Right renal pelvis (tissue), 4 donors: ENCODE data around the gene MAP3K8. TPM values are rescaled to one million over a fixed set of nuclear protein-coding genes. Genes with fewer than 3 reads are reported as not detected.

ENCODE experiments used
- DNase-seq, 4 donors: peaks; one replicate each; pipeline ENCODE4 v3.0.0-alpha.2; 2013; ENCODE audit warnings: low read depth in 4 of 4, low spot score in 3 of 4, missing footprints in 1 of 4
- polyA plus RNA-seq, 4 donors: library from polyadenylated mRNA; unstranded; fragments of 120-200 nt; gene quantifications; one replicate each; pipeline ENCODE4 v1.2.1, GENCODE V29; 2013; ENCODE audit not compliant: insufficient read length in 4 of 4

Gene MAP3K8
- polyA plus RNA-seq, 4 donors, result 6.6 to 9.1 (median 6.7) TPM

- no peak for DNase-seq
Measured at GRCh38 chr10:30488316-30488715, 54.3 kb downstream of the MAP3K8 start.

GRCh38 chr10:30489346-30489745 is 55.4 kb downstream of the MAP3K8 start:
- no peak for DNase-seq

GRCh38 chr10:30490289-30491000 is 56.5 kb downstream of the MAP3K8 start:
- DNase-seq, result no peak

- no peak for DNase-seq
Measured at GRCh38 chr10:30491204-30491915, 57.4 kb downstream of the MAP3K8 start.

GRCh38 chr10:30491916-30492515 is 58.0 kb downstream of the MAP3K8 start:
- DNase-seq, result no peak

- DNase-seq, result no peak
Measured at GRCh38 chr10:30493609-30494530, 59.9 kb downstream of the MAP3K8 start.

- no peak for DNase-seq
Measured at GRCh38 chr10:30494558-30494957, 60.6 kb downstream of the MAP3K8 start.

GRCh38 chr10:30495687-30496086 is 61.7 kb downstream of the MAP3K8 start:
- no peak for DNase-seq

GRCh38 chr10:30499816-30500215 is 65.8 kb downstream of the MAP3K8 start:
- DNase-seq, result no peak

GRCh38 chr10:30500534-30500933 is 66.5 kb downstream of the MAP3K8 start:
- DNase-seq, result no peak

GRCh38 chr10:30500963-30501504 is 67.0 kb downstream of the MAP3K8 start:
- DNase-seq, result no peak

GRCh38 chr10:30502266-30503060 is 68.5 kb downstream of the MAP3K8 start:
- DNase-seq, result no peak

- DNase-seq, result no peak
Measured at GRCh38 chr10:30503700-30504266, 69.8 kb downstream of the MAP3K8 start.

- DNase-seq, result no peak
Measured at GRCh38 chr10:30505543-30506298, 71.7 kb downstream of the MAP3K8 start.

GRCh38 chr10:30509508-30509907 is 75.5 kb downstream of the MAP3K8 start:
- no peak for DNase-seq

GRCh38 chr10:30510184-30510931 is 76.4 kb downstream of the MAP3K8 start:
- DNase-seq, result no peak

- no peak for DNase-seq
Measured at GRCh38 chr10:30510932-30511700, 77.1 kb downstream of the MAP3K8 start.
